Immature natural killer cell (primary cell): ENCODE data around the gene PUS1. TPM values are rescaled to one million over a fixed set of nuclear protein-coding genes. Genes with fewer than 3 reads are reported as not detected.

Experiments used
- DNase-seq, 3 donors: peaks; one replicate each; pipeline ENCODE4 v3.0.0; 2022; ENCODE audit warnings: mixed read lengths in 1 of 3
- H3K27ac Mint-ChIP-seq, 6 donors: one replicate each; pipeline ENCODE4 v1.8.0; 2020; ENCODE audit warnings: mixed read lengths in 6 of 6, mild to moderate bottlenecking in 5 of 6, inconsistent platforms in 4 of 6, moderate library complexity in 3 of 6
- H3K27me3 Mint-ChIP-seq, 3 donors: one replicate each; pipeline ENCODE4 v1.8.0; 2020 to 2021; ENCODE audit warnings: low read depth in 3 of 3, mild to moderate bottlenecking in 3 of 3, mixed read lengths in 3 of 3, moderate library complexity in 3 of 3, inconsistent platforms in 1 of 3
- H3K36me3 Mint-ChIP-seq, 3 donors: one replicate each; pipeline ENCODE4 v1.8.0; 2020; ENCODE audit warnings: mixed read lengths in 3 of 3, inconsistent platforms in 2 of 3, mild to moderate bottlenecking in 2 of 3
- H3K4me1 Mint-ChIP-seq, 2 donors: one replicate each; pipeline ENCODE4 v1.8.0; 2020; ENCODE audit warnings: inconsistent platforms in 2 of 2, mild to moderate bottlenecking in 2 of 2, mixed read lengths in 2 of 2, moderate library complexity in 1 of 2
- H3K4me3 Mint-ChIP-seq, 5 donors: one replicate each; pipeline ENCODE4 v1.8.0; 2020; ENCODE audit warnings: mild to moderate bottlenecking in 5 of 5, mixed read lengths in 5 of 5, inconsistent platforms in 3 of 5, moderate library complexity in 3 of 5
- H3K9me3 Mint-ChIP-seq, 6 donors: one replicate each; pipeline ENCODE4 v1.8.0; 2020; ENCODE audit warnings: mild to moderate bottlenecking in 6 of 6, mixed read lengths in 6 of 6, inconsistent platforms in 4 of 6, moderate library complexity in 3 of 6
- polyA plus RNA-seq, 3 donors: library from polyadenylated mRNA; unstranded; fragments of 300-500 nt; fragmentation: Illumina TruSeq; gene quantifications; one replicate each; pipeline ENCODE4 v1.2.3, GENCODE V29; 2021

PUS1 gene
- polyA plus RNA-seq, 3 donors from 2014 or later, result 4.4 to 14.5 (median 6.2) TPM

DNA sequence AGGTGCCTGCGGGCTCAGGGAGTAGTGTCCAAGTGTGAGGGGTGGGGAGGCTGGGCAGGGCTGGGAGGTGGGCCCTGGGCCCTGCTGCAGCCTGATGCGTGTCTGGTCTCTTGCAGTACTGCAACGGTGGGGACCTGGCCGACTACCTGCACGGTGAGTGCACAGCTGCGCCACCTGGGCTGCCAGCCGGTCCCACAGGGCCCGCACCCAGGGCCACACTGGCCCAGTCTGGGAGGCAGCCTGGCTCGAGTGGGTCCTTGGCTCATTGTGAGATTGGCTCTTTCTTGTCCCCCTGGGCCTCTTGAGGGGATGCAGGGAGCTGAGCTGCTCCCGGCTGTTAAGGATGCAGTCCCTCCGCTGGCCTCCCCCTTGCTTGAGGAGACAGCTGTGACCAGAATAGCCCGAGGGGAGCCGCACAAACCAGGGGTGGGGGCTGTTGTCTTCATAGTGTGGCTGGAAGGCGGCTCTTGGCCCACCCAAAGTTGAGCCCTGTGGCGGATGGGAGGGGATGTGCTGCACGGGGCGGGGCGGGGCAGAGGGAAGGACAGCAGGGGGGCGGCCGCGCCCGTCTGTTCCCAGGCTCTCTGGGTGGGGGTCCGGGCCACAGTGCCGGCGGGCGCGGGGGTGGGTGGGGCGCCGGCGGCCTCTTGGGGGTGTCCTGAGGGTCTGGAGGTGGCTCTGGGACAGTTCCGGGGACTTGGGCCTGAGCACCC, 21.5 kb upstream of the PUS1 start:
- no peaks in the 10 kb centered on the region for H3K9me3 Mint-ChIP-seq
- H3K36me3 Mint-ChIP-seq, result no peaks in the 10 kb centered on the region
- H3K27ac Mint-ChIP-seq, result no peak overlapping the region
- DNase-seq, result no peak
- no peak overlapping the region for H3K4me3 Mint-ChIP-seq
- peaks cover 2 to 7% (median 2%) of the 10 kb centered on the region in 3 donors for H3K27me3 Mint-ChIP-seq
- H3K4me1 Mint-ChIP-seq, result peaks cover 0 to 10% of the 10 kb centered on the region in 2 donors

DNA sequence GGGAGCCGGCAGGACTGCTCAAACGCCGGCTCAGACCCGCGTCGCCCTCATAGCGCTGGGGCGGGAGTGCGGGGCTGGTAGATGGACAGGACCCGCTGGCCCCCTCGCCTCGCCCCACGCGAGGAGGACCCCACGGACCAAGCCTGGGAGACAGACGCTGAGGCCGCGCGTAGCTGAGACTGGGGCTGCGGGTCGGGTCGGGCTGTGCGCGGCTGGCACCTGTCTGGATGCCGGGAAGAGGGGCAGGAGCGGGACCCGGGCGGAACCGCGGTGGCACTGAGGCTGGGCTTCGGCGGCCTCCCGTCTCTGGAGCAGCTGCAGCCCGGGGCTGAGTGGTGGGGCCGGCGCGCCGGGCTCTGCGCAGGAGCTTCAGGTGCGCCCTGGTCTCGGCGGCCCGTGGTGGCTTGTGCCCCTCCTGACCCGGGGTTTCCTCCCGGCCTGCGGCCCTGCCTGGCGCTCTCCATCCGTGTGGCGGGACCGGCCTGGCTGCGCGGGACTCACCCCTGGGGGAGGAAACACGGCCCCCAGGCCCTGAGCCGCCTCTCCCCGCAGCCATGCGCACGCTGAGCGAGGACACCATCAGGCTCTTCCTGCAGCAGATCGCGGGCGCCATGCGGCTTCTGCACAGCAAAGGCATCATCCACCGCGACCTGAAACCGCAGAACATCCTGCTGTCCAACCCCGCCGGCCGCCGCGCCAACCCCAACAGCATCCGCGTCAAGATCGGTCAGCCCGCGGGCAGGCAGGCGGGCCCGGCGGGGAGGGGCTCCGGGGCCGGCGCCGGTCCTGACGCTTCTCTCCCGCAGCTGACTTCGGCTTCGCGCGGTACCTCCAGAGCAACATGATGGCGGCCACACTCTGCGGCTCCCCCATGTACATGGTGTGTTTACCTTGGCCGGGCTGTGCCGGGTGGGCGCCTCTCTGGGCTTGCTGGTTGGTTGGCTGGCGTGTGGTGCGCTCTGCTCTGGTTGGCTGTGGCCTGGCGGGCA, 20.7 kb upstream of the PUS1 start:
- Mint-ChIP-seq H3K4me3 (no peak overlapping the region), H3K27me3 (peaks cover 2 to 7% (median 2%) of the 10 kb centered on the region in 3 donors), H3K4me1 (peaks cover 0 to 7% of the 10 kb centered on the region in 2 donors), H3K27ac (no peak overlapping the region), H3K36me3 (no peaks in the 10 kb centered on the region), H3K9me3 (no peaks in the 10 kb centered on the region)
- no peak for DNase-seq

DNA sequence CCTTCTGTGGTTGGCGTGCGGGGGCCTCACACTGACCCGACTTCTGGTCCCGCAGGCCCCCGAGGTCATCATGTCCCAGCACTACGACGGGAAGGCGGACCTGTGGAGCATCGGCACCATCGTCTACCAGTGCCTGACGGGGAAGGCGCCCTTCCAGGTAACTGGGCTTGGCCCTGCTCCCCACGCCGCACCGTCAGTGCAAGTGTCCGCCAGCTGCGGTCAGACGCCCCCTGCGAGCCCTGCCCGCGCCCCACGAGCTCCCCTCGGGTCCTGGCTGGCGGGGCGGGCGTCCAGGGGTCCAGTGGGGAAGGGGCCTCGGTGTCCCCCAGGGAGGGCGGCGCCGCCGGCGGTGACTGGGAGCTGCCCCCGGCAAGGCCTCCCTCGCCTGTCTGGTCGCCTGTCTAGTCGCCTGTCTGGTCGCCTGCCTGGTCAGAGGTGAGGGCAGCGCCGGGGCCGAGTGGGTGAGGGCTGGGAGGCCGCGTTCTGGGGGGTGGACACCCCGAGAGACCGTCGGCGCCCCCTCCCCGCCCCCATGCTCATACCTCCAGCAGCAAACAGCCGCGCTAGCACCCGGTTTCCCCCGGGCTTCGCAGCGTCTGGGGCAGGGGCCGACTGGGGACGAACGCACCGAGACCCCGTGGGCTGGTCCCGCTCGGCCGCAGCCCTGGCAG, 19.9 kb upstream of the PUS1 start:
- Mint-ChIP-seq H3K27me3 (peaks cover 0 to 7% (median 2%) of the 10 kb centered on the region in 3 donors), H3K36me3 (no peaks in the 10 kb centered on the region), H3K4me1 (peaks cover 0 to 6% of the 10 kb centered on the region in 2 donors), H3K4me3 (no peak overlapping the region), H3K27ac (no peak overlapping the region), H3K9me3 (no peaks in the 10 kb centered on the region)
- DNase-seq, result no peak

DNA sequence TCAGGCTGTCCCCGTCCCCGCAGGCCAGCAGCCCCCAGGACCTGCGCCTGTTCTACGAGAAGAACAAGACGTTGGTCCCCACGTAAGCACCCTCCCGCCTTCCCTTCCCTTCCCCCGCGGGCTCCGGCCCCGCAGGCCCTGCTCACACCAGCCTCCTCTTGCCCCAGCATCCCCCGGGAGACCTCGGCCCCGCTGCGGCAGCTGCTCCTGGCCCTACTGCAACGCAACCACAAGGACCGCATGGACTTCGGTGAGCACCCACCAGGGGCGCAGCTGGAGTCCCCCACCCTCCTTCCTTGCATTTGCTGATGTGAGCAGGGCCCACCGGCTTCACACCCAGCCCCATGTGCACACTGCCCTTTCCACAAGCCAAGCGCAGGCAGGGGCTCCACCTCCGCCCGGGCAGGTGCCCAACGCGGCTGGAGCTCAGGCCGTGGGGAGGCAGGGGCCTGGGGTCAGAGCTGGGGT, 19.3 kb upstream of the PUS1 start:
- no peak for DNase-seq
- H3K9me3 Mint-ChIP-seq, result no peaks in the 10 kb centered on the region
- no peak overlapping the region for H3K4me3 Mint-ChIP-seq

GRCh38 chr12:131910302-131911027, 18.6 kb upstream of the PUS1 start:
- DNase-seq, result no peak
- Mint-ChIP-seq H3K27me3 (peaks cover 0 to 7% (median 2%) of the 10 kb centered on the region in 3 donors), H3K4me3 (no peak overlapping the region), H3K27ac (no peak overlapping the region), H3K9me3 (no peaks in the 10 kb centered on the region), H3K4me1 (peaks cover 0 to 4% of the 10 kb centered on the region in 2 donors), H3K36me3 (no peaks in the 10 kb centered on the region)

More for the DNA sequence above, 19.3 kb upstream of the PUS1 start:
- Mint-ChIP-seq H3K27ac (no peak overlapping the region), H3K27me3 (peaks cover 0 to 7% (median 2%) of the 10 kb centered on the region in 3 donors), H3K4me1 (peaks cover 0 to 6% of the 10 kb centered on the region in 2 donors), H3K36me3 (no peaks in the 10 kb centered on the region)

DNA sequence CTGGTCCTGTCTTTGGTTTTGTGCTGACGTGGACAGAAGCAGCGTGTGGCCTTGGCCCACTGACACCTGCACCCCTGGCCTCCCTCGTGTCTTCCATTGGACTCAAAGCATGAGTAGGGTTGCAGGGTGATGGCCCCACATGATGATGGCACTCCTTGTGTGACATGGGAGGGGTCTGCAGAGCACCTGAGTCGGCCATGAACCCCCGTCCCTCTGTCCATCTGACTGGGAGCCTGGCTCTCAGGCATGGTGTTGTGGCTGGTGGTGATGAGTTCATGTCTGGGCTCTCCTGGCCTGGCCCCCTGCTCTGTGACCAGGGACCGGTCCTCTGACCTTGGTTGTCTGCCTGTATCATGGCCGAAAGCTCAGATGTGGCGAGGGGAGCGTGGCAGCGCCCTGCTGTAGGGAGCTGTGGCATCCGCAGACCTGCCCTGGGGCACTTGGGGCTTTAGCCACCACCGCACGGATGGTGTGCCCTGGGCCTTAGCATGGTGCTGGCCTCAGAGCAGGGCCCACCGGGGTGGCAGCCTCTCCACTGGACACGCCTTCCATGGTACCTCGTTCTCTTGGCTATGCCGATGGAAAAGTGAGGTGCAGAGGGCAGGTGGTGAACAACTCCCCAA, 17.9 kb upstream of the PUS1 start:
- Mint-ChIP-seq H3K4me3 (no peak overlapping the region), H3K27ac (no peak overlapping the region), H3K27me3 (peaks cover 0 to 7% (median 2%) of the 10 kb centered on the region in 3 donors), H3K36me3 (no peaks in the 10 kb centered on the region), H3K9me3 (no peaks in the 10 kb centered on the region), H3K4me1 (no peaks in the 10 kb centered on the region)
- no peak for DNase-seq

DNA sequence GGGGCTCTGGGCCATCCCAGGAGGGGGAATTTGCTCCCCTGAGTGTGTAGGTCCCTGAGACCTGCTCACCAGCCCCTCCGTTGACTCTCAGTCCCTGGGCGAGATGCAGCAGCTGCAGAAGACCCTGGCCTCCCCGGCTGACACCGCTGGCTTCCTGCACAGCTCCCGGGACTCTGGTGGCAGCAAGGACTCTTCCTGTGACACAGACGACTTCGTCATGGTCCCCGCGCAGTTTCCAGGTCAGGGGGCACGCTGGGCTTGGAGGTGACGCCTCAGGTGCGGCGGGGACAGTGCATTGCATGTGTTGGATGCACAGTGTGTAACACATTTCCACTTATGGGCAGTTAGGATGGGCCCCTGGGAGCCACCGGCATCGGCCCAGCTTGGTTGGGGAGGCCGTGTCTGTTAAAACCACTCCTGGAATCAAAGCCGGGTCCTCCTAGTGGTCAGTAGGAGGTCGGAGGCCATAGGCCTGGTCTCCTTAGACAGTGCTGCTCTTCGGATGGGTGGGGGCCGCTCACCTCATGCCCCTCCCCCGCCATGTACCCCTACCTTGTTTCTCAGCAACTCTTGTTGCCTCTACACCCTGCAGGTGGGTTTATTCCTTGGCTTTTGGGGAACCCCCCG, 17.1 kb upstream of the PUS1 start:
- H3K4me3 Mint-ChIP-seq, result no peak overlapping the region
- H3K4me1 Mint-ChIP-seq, result no peaks in the 10 kb centered on the region
- H3K36me3 Mint-ChIP-seq, result no peaks in the 10 kb centered on the region
- H3K9me3 Mint-ChIP-seq, result no peaks in the 10 kb centered on the region
- DNase-seq, result no peak
- H3K27ac Mint-ChIP-seq, result no peak overlapping the region
- H3K27me3 Mint-ChIP-seq, result peaks cover 0 to 7% (median 2%) of the 10 kb centered on the region in 3 donors

GRCh38 chr12:131912518-131913274, 16.4 kb upstream of the PUS1 start:
- H3K36me3 Mint-ChIP-seq, result no peaks in the 10 kb centered on the region
- no peak overlapping the region for H3K4me3 Mint-ChIP-seq
- no peak overlapping the region for H3K27ac Mint-ChIP-seq
- DNase-seq, result no peak
- H3K9me3 Mint-ChIP-seq, result no peaks in the 10 kb centered on the region
- H3K27me3 Mint-ChIP-seq, result peaks cover 0 to 7% (median 2%) of the 10 kb centered on the region in 3 donors
- no peaks in the 10 kb centered on the region for H3K4me1 Mint-ChIP-seq

GRCh38 chr12:131913666-131914065, 15.4 kb upstream of the PUS1 start:
- H3K4me1 Mint-ChIP-seq, result peaks cover 0 to 3% of the 10 kb centered on the region in 2 donors
- no peaks in the 10 kb centered on the region for H3K36me3 Mint-ChIP-seq
- no peak overlapping the region for H3K27ac Mint-ChIP-seq
- H3K27me3 Mint-ChIP-seq, result peaks cover 0 to 7% (median 2%) of the 10 kb centered on the region in 3 donors
- no peaks in the 10 kb centered on the region for H3K9me3 Mint-ChIP-seq
- DNase-seq, result no peak
- H3K4me3 Mint-ChIP-seq, result no peak overlapping the region

DNA sequence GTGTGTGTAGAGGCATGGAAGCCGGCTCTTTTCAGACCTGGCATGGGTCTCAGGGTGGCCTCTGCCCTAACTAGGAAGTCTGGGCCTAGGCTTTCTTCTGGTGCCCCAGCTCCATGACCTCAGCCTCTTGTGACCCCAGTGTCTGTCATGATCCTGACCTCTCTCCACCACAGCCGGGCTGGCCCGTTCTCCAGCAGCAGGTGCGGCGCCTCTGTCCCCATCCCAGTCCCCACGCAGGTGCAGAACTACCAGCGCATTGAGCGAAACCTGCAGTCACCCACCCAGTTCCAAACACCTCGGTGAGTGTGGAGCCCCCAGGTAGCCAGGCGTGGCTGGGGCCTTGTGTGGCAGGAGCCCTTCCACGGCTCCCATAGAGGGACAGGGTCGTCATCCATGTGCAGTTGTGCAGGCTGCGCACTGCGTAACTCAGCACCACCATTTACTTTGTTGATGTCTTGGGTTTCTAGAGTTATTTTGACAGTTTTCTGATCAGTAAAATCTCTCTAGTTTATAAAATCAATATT, 14.8 kb upstream of the PUS1 start:
- Mint-ChIP-seq H3K36me3 (no peaks in the 10 kb centered on the region), H3K27ac (no peak overlapping the region), H3K4me1 (peaks cover 0 to 3% of the 10 kb centered on the region in 2 donors), H3K9me3 (no peaks in the 10 kb centered on the region), H3K4me3 (no peak overlapping the region), H3K27me3 (peaks cover 0 to 7% (median 2%) of the 10 kb centered on the region in 3 donors)
- no peak for DNase-seq

GRCh38 chr12:131915000-131915689, 13.9 kb upstream of the PUS1 start:
- no peak for DNase-seq
- no peaks in the 10 kb centered on the region for H3K36me3 Mint-ChIP-seq
- no peaks in the 10 kb centered on the region for H3K9me3 Mint-ChIP-seq
- H3K27me3 Mint-ChIP-seq, result peaks cover 0 to 5% (median 2%) of the 10 kb centered on the region in 3 donors
- H3K4me1 Mint-ChIP-seq, result peaks cover 0 to 3% of the 10 kb centered on the region in 2 donors
- H3K4me3 Mint-ChIP-seq, result no peak overlapping the region
- no peak overlapping the region for H3K27ac Mint-ChIP-seq
